Mucosa of descending colon (tissue), 3 donors: Measurements from ENCODE around the gene CEP112. TPM values are rescaled to one million over a fixed set of nuclear protein-coding genes. Genes with fewer than 3 reads are reported as not detected.

Experiments
- ATAC-seq: fragments of 200-7000 bp; cut with Tn5 transposase; one replicate; pipeline ENCODE4 v1.9.1; 2020; ENCODE audit warnings: mild to moderate bottlenecking, moderate library complexity
- DNase-seq, 3 donors: peaks; one replicate each; pipeline ENCODE4 v3.0.0-alpha.2; 2020
- H3K36me3 ChIP-seq: fragments of 200-600 bp; one replicate; pipeline ENCODE4 v1.8.0; 2021; ENCODE audit warnings: low read depth, mild to moderate bottlenecking
- H3K4me1 ChIP-seq: fragments of 200-600 bp; one replicate; pipeline ENCODE4 v1.8.0; 2021; ENCODE audit warnings: low read depth, mild to moderate bottlenecking
- H3K4me3 ChIP-seq: fragments of 200-600 bp; one replicate; pipeline ENCODE4 v1.8.0; 2021; ENCODE audit warnings: mild to moderate bottlenecking
- H3K9me3 ChIP-seq: fragments of 200-600 bp; one replicate; pipeline ENCODE4 v1.8.0; 2021; ENCODE audit warnings: mild to moderate bottlenecking
- intact Hi-C, 2 donors: fragments of 100-400 bp; cut with DNase I in 1 of 2; cut with micrococcal nuclease in 1 of 2; formaldehyde crosslinking; loops; one replicate each; pipeline versions ENCODE4 v1.11.0 to v1.11.1; 2022; cut with DNase I, micrococcal nuclease
- total RNA-seq, 3 donors: library from RNA; stranded (reverse); fragmentation: NEBNext Ultra II Directional in 2 of 3; extraction: Animal tissue kit (Norgen Biotek cat#: 25700) in 2 of 3; gene quantifications; one replicate each; pipeline versions ENCODE4 v1.2.1 to v1.2.4, GENCODE V29; 2021 to 2023
- TF ChIP-seq, protein P1 (sequence below): fragments of 200-600 bp; IDR thresholded peaks from one replicate; pipeline ENCODE4 v1.8.0; 2022; ENCODE audit warnings: antibody characterized with exemption, mild to moderate bottlenecking
- donor health status: DM: no; HTN: no; CAD: no; lungs with moderate emphysema.
- donor health status: DM: no; HTN: no; CAD: no.
- donor health status: DM: no; HTN: yes; CAD: no.

The CEP112 gene
- total RNA-seq, 3 donors from 2014 or later, result 6.3 to 18.5 (median 7.0) TPM

DNA sequence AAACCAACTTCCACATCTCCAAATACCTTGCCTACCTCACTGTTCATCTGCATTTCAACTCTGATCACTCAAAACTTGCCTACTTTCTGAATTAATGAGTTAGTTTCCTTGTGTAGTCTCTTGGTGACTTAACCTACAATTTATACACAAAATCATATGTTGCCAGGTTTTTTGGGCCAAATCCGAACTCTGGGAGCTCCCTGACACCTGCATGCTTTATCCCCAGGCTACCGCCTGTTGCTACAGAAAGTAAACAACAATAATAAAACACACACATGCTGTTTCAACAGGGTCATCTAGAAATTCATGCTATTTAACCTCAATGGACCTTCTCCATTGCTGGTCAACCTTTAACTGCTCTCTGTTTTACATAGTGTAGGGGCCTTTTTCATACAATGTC, 526.0 kb downstream of the CEP112 start:
- intact Hi-C loops, result no loop called here
- ATAC-seq, result no peak
- TF ChIP-seq, protein P1, sequence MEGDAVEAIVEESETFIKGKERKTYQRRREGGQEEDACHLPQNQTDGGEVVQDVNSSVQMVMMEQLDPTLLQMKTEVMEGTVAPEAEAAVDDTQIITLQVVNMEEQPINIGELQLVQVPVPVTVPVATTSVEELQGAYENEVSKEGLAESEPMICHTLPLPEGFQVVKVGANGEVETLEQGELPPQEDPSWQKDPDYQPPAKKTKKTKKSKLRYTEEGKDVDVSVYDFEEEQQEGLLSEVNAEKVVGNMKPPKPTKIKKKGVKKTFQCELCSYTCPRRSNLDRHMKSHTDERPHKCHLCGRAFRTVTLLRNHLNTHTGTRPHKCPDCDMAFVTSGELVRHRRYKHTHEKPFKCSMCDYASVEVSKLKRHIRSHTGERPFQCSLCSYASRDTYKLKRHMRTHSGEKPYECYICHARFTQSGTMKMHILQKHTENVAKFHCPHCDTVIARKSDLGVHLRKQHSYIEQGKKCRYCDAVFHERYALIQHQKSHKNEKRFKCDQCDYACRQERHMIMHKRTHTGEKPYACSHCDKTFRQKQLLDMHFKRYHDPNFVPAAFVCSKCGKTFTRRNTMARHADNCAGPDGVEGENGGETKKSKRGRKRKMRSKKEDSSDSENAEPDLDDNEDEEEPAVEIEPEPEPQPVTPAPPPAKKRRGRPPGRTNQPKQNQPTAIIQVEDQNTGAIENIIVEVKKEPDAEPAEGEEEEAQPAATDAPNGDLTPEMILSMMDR, result no peak

DNA sequence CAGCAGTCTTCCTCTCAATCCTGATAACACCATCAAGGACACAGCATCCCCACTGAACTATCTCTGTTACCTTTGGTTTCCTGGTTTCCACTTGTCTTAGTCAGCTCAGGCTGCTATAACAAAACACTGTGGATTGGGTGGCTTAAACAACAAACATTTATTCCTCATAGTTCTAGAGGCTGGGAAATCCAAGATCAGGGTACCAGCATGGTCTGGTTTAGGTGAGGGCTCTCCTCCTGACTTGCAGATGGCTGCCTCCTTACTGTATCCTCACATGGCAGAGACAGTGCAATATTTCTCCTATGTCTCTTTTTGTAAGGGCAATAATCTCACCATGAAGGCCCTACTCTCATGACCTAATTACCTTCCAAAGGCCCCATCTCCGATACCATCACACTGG, 527.2 kb downstream of the CEP112 start:
- DNase-seq, result no peak
- intact Hi-C loops, result no loop called here
- Histone ChIP-seq H3K36me3 (no peaks in the 10 kb centered on the region), H3K4me1 (no peaks in the 10 kb centered on the region), H3K4me3 (no peak overlapping the region), H3K9me3 (no peaks in the 10 kb centered on the region)
- no peak for ATAC-seq
- TF ChIP-seq, protein P1, result no peak

More for the DNA sequence above, 526.0 kb downstream of the CEP112 start:
- Histone ChIP-seq H3K9me3 (no peaks in the 10 kb centered on the region), H3K36me3 (no peaks in the 10 kb centered on the region), H3K4me3 (no peak overlapping the region), H3K4me1 (no peaks in the 10 kb centered on the region)
- DNase-seq, result no peak

DNA sequence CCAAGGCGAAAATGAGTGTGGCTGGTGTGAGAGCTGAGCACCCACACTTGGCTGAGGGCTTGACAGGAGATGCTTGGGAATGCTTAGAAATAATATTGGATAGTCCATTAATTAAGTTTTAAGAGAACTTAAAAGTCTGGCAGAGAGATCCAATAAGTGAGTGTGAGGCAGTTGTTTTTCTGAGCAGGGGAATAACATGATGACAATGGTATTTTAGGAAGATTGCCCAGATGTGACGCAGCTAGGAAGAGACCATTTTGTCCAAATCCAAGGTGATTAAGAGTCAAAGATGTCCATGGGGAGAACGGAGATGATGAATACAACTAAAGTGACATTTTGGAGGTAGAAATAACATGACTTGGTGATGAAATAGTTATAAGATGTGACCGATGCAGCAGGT, 527.7 kb downstream of the CEP112 start:
- intact Hi-C loops, result no loop called here
- no peak for ATAC-seq
- DNase-seq, result no peak
- no peak overlapping the region for H3K4me3 ChIP-seq
- no peaks in the 10 kb centered on the region for H3K36me3 ChIP-seq
- no peaks in the 10 kb centered on the region for H3K9me3 ChIP-seq
- no peaks in the 10 kb centered on the region for H3K4me1 ChIP-seq
- TF ChIP-seq, protein P1, result no peak

DNA sequence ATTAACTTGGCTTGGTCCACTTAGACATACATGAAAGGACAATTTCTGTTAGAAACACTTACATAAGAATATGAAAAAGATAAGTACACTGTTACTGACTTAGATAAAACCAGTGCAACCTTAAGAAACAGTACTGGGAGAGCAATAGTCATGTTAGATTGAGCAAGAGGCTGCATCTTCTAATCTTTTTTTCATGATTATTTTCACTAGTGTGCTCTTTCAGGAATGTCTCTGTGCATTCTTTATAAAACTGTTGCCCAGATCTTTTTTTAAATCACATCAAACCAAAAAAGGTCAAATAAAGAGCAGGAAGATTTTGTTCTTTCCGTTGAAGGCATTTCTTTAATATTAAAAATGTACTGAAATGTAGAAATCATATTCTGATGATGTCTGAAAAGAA, 529.7 kb downstream of the CEP112 start:
- ATAC-seq, result no peak
- Histone ChIP-seq H3K4me1 (no peaks in the 10 kb centered on the region), H3K36me3 (no peaks in the 10 kb centered on the region), H3K9me3 (no peaks in the 10 kb centered on the region), H3K4me3 (no peak overlapping the region)
- intact Hi-C loops, result no loop called here
- TF ChIP-seq, protein P1, result no peak
- DNase-seq, result no peak

DNA sequence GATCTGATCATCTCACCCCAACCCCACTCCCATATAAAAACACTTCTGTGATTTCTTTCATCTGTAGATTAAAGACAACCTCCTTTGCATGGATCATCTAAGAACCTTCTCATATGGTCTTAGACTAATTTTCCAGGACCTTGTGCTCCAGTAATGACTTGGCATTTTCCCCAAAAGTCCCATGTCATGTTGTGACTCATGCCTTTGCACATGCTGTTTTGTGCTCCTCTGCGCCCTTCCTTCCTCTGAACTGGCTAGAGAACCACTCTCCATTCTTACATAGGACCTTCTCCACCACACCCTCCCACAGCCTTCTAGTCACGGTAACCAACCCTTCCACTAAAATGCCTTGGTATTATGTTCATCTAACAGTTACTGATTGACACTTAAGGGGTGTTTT, 531.0 kb downstream of the CEP112 start:
- Histone ChIP-seq H3K9me3 (no peaks in the 10 kb centered on the region), H3K36me3 (no peaks in the 10 kb centered on the region), H3K4me1 (no peaks in the 10 kb centered on the region), H3K4me3 (no peak overlapping the region)
- TF ChIP-seq, protein P1, result no peak
- ATAC-seq (no peak), DNase-seq (no peak)
- intact Hi-C loops, result no loop called here

DNA sequence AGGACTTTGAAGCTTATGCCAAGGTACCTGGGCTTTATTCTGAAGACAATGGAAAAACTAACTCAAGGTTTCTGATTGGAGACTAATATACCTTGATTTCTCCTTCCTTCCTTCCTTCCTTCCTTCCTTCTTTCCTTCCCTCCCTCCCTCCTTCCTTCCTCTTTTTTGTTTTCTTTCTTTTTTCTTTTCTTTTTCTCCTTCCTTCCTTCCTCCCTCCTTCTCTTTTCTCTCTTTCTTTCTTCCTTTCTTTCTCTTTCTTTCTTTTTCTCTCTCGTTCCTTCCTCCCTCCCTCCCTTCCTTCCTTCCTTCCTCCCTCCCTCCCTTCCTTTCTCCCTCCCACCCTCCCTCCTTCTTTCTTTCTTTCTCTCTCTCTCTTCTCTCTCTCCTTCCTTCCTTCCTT, 531.9 kb downstream of the CEP112 start:
- Histone ChIP-seq H3K36me3 (no peaks in the 10 kb centered on the region), H3K9me3 (no peaks in the 10 kb centered on the region), H3K4me3 (no peak overlapping the region), H3K4me1 (no peaks in the 10 kb centered on the region)
- intact Hi-C loops, result no loop called here
- DNase-seq (no peak), ATAC-seq (no peak)
- TF ChIP-seq, protein P1, result no peak
